Measurements from ENCODE around the gene EVL. TPM values are rescaled to one million over a fixed set of nuclear protein-coding genes. Genes with fewer than 3 reads are reported as not detected.

EVL gene
- total and polyA plus RNA-seq, 12 donors: 26.0 to 79.4 (median 47.6) TPM

DNA sequence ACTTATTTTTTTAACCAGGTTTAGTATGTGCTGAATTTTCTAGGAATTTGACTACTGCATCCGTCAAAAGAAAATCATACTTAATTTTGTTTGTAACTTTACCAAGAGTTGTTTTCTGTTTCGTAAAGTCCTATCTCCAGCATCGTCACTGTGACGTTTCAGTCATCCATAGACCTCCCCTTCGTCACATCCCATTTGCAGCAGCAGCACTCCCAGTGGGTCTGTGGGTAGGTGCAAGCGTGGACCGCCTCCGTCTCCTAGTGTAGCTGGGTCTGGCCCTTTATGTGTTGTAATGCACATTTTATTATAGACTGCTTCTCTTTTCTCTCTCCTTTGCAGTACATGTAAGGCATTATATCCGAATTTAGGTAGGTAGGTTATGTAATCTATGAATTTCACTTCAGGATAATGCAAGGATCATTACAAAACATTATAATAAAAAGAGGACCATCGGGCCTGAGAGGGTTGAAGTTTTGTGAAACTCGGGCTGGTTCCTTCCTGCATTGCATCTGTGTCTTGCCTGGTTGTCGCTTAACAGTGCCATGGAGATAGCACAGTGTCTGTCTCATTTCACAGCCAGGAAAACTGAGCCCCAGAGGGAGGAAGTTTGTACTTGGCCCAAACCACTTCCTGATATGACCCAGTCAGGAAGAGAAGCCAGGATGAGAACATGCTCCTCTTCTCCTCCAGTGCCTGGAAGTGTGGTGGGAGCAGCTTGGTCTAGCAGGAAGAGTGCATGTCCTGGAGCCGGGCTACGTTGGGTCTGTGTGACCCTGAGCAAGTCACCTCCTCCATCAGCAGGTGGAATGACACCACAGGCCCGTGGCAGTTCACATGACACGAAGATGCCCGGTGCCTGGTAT lies 41.3 kb downstream of the EVL start:
- 73 to 80% methylated on average over 17 of the region's 17 CpGs for WGBS, 2 donors
- H3K9me3 ChIP-seq: no peaks in the 10 kb centered on the region
- peaks cover 29 to 78% (median 69%) of the 10 kb centered on the region in 9 donors for H3K4me1 ChIP-seq
- H3K36me3 ChIP-seq: peaks cover 0 to 23% (median 0%) of the 10 kb centered on the region in 9 donors
- TF ChIP-seq, protein P1, sequence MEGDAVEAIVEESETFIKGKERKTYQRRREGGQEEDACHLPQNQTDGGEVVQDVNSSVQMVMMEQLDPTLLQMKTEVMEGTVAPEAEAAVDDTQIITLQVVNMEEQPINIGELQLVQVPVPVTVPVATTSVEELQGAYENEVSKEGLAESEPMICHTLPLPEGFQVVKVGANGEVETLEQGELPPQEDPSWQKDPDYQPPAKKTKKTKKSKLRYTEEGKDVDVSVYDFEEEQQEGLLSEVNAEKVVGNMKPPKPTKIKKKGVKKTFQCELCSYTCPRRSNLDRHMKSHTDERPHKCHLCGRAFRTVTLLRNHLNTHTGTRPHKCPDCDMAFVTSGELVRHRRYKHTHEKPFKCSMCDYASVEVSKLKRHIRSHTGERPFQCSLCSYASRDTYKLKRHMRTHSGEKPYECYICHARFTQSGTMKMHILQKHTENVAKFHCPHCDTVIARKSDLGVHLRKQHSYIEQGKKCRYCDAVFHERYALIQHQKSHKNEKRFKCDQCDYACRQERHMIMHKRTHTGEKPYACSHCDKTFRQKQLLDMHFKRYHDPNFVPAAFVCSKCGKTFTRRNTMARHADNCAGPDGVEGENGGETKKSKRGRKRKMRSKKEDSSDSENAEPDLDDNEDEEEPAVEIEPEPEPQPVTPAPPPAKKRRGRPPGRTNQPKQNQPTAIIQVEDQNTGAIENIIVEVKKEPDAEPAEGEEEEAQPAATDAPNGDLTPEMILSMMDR (IDR thresholded peaks at IDR 0.05): no peak
- peak in 7 of 8 donors; percentile 12 to 52 (median 40) for ATAC-seq
- no peaks in the 10 kb centered on the region for H3K27me3 ChIP-seq
- peak in 1 of 2 donors; percentile 42 for DNase-seq
- intact Hi-C loops (cut with DNase I): loop anchor here in 8 of 10 donors (5.0 to 10.0 kb wide), 5 partner anchors 49 to 124 kb away; no protein-coding TSS in a partner anchor
- peak overlapping the region in 7 of 10 donors; percentile 21 to 84 (median 49) for H3K27ac ChIP-seq
- no peak overlapping the region for H3K4me3 ChIP-seq

DNA sequence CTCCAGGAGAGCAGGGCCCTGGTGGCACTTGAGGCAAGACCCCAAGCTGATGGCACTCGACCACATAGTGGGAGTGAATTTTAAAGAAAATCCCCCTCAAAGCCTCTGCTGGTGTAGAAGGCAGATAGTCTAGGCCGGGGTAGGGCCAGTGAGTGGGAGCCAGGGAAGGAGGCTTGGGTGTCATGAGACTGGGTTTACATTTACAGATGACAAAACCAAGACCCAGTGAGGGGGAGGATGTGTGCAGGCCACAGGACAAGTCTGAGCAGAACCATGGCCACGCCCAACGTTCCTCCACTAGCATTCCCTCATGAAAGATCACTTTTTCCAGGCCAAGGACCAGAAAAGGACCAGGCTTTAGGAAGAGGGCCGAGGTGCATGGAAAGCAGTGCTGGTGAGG lies 42.0 kb downstream of the EVL start:
- intact Hi-C loops (cut with DNase I): loop anchor here in 8 of 10 donors (5.0 to 10.0 kb wide), 5 partner anchors 50 to 125 kb away; no protein-coding TSS in a partner anchor
- WGBS, 2 donors: 88 to 92% methylated on average over 5 of the region's 5 CpGs
- no peak for DNase-seq
- Histone ChIP-seq H3K36me3 (peaks cover 0 to 25% (median 0%) of the 10 kb centered on the region in 9 donors), H3K4me3 (no peak overlapping the region), H3K9me3 (no peaks in the 10 kb centered on the region), H3K4me1 (peaks cover 29 to 77% (median 69%) of the 10 kb centered on the region in 9 donors), H3K27me3 (no peaks in the 10 kb centered on the region), H3K27ac (peak overlapping the region in 6 of 10 donors; percentile 21 to 84 (median 52))
- ATAC-seq: peak in 2 of 8 donors; percentile 26 to 27
- TF ChIP-seq, protein P1 (IDR thresholded peaks at IDR 0.05): no peak

DNA sequence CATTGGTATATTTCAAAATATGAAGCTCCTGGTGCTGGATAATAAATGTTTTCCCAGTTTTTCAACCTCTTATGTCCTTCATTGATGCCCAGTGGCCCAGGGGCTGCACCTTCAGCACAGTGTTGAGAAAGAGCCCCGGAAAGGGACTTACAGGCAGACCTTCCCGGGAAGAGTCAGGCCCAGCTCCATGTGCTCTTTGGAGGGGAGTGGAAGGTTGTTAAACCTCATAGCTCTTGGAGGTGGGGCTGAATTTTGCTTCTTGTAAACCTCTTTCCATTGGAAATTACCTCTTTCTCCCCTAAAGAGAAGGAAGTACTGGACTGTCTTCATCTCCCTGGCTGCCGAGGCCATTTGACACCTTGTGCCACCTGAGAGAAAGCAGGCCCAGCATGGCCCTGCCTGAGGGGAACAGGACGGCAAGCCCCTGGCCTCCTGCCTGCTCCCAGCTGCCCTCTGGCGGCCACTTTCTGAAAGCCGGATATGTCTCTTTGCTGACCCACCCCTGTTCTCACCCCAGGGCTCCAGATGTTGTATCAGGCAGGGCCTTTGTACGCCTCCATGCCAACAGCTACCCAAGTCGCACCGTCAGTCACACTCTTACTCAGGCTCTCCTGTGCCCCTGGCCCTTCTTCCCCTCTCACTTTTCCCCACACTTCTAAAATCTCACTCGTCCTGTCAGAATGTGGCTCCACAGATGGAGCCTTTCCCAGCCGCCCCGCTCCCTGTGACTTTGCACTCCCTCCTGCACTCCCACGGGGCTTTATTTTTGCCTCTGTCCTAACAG lies 43.0 kb downstream of the EVL start:
- ATAC-seq (peak; percentile 83 to 90 (median 86)), DNase-seq (peak; percentile 88 to 89)
- intact Hi-C loops (cut with DNase I): loop anchor here (1.0 to 10.0 kb wide), 9 partner anchors 51 to 126 kb away; no protein-coding TSS in a partner anchor
- TF ChIP-seq, protein P1 (IDR thresholded peaks at IDR 0.05): peak; percentile 87 to 97 (median 93)
- Histone ChIP-seq H3K36me3 (peaks cover 0 to 28% (median 0%) of the 10 kb centered on the region in 9 donors), H3K4me3 (no peak overlapping the region), H3K27ac (peak overlapping the region in 9 of 10 donors; percentile 11 to 84 (median 40)), H3K4me1 (peaks cover 26 to 69% (median 59%) of the 10 kb centered on the region in 9 donors), H3K9me3 (no peaks in the 10 kb centered on the region), H3K27me3 (no peaks in the 10 kb centered on the region)
- 31 to 32% methylated on average over 13 of the region's 13 CpGs for WGBS, 2 donors

All from heart right ventricle (tissue), 16 donors.